DMS53 (cell line): ENCODE data around the gene PHKB.

Experiments
- DNase-seq: peaks from one replicate; lab custom pipeline; 2025; lab: John Stamatoyannopoulos, UW

Gene PHKB

GRCh38 chr16:47693226-47693625 is 232.1 kb downstream of the PHKB start:
- DNase-seq = no peak

- DNase-seq = no peak
Observed at GRCh38 chr16:47694543-47694942, 233.4 kb downstream of the PHKB start.

GRCh38 chr16:47695756-47696155 is 234.6 kb downstream of the PHKB start:
- DNase-seq = no peak

GRCh38 chr16:47697826-47698225 is 236.7 kb downstream of the PHKB start:
- DNase-seq = no peak

- DNase-seq = no peak
Observed at GRCh38 chr16:47699106-47699505, 238.0 kb downstream of the PHKB start.

- no peak for DNase-seq
Observed at GRCh38 chr16:47700857-47701587, 239.9 kb downstream of the PHKB start.

GRCh38 chr16:47705266-47705665 is 244.1 kb downstream of the PHKB start:
- DNase-seq = no peak

GRCh38 chr16:47711809-47712208 is 250.7 kb downstream of the PHKB start:
- no peak for DNase-seq

- no peak for DNase-seq
Observed at GRCh38 chr16:47712276-47713224, 251.4 kb downstream of the PHKB start.

- DNase-seq = no peak
Observed at GRCh38 chr16:47713225-47713595, 252.1 kb downstream of the PHKB start.

- DNase-seq = no peak
Observed at GRCh38 chr16:47715442-47716083, 254.4 kb downstream of the PHKB start.

- DNase-seq = no peak
Observed at GRCh38 chr16:47716571-47716970, 255.4 kb downstream of the PHKB start.

- no peak for DNase-seq
Observed at GRCh38 chr16:47719713-47720112, 258.6 kb downstream of the PHKB start.

GRCh38 chr16:47721006-47721637 is 260.0 kb downstream of the PHKB start:
- peak; percentile 60 for DNase-seq

GRCh38 chr16:47722046-47722445 is 260.9 kb downstream of the PHKB start:
- no peak for DNase-seq

- DNase-seq = no peak
Observed at GRCh38 chr16:47724115-47724785, 263.1 kb downstream of the PHKB start.

GRCh38 chr16:47725188-47725695 is 264.1 kb downstream of the PHKB start:
- DNase-seq = no peak

- no peak for DNase-seq
Observed at GRCh38 chr16:47726031-47726675, 265.0 kb downstream of the PHKB start.

- DNase-seq = no peak
Observed at GRCh38 chr16:47727131-47727530, 266.0 kb downstream of the PHKB start.

- no peak for DNase-seq
Observed at GRCh38 chr16:47728205-47728604, 267.1 kb downstream of the PHKB start.

GRCh38 chr16:47729701-47730100 is 268.6 kb downstream of the PHKB start:
- no peak for DNase-seq
